K562 (cell line): Measurements from ENCODE around the gene PELI3. TPM values are rescaled to one million over a fixed set of nuclear protein-coding genes. Genes with fewer than 3 reads are reported as not detected.

Experiments
- BRF1 ChIP-seq: IDR thresholded peaks from 3 replicates; pipeline ENCODE4 v1.6.1; 2011; ENCODE audit warnings: borderline replicate concordance, mild to moderate bottlenecking; ENCODE audit not compliant: insufficient read length; ENCODE audit errors: extremely low read depth
- CREB5 ChIP-seq: fragments of 250-450 bp; sonication (Bioruptor Pico); IDR thresholded peaks from 2 replicates; pipeline ENCODE4 v1.5.0; 2020; ENCODE audit warnings: mild to moderate bottlenecking
- DEAF1 ChIP-seq: fragments of 450-650 bp; formaldehyde crosslinking; IDR thresholded peaks from 2 replicates; pipeline ENCODE4 v1.4.0; 2020; ENCODE audit warnings: mild to moderate bottlenecking, moderate library complexity
- DMBX1 ChIP-seq: fragments of 250-450 bp; sonication (Bioruptor Pico); IDR thresholded peaks from 2 replicates; pipeline ENCODE4 v1.8.0; 2022; ENCODE audit warnings: inconsistent platforms, mild to moderate bottlenecking, moderate library complexity, borderline replicate concordance
- HIVEP1 ChIP-seq: fragments of 250-450 bp; sonication (Bioruptor Pico); IDR thresholded peaks from 2 replicates; pipeline ENCODE4 v1.4.0; 2020; ENCODE audit warnings: mild to moderate bottlenecking
- KLF6 ChIP-seq: fragments of 250-450 bp; sonication (Bioruptor Pico); IDR thresholded peaks from 2 replicates; pipeline ENCODE4 v1.4.0; 2020; ENCODE audit warnings: mild to moderate bottlenecking, moderate library complexity, borderline replicate concordance
- NR3C1 ChIP-seq: sonication (generic); formaldehyde crosslinking; IDR thresholded peaks from 2 replicates; pipeline ENCODE4 v1.8.1; 2022; ENCODE audit warnings: missing genetic modification reagents
- PHTF2 ChIP-seq: fragments of 250-450 bp; sonication (Bioruptor Pico); IDR thresholded peaks from 2 replicates; pipeline ENCODE4 v1.5.0; 2021; ENCODE audit warnings: mild to moderate bottlenecking
- POLR3G ChIP-seq: IDR thresholded peaks from 2 replicates; pipeline ENCODE4 v1.6.1; 2011; ENCODE audit not compliant: insufficient read length, insufficient replicate concordance; ENCODE audit errors: extremely low read depth
- PRDM10 ChIP-seq: fragments of 450-650 bp; IDR thresholded peaks from 2 replicates; pipeline ENCODE4 v1.6.1; 2018; ENCODE audit not compliant: partially characterized antibody
- PURB ChIP-seq: sonication (generic); formaldehyde crosslinking; IDR thresholded peaks from 2 replicates; pipeline ENCODE4 v1.9.0; 2021; ENCODE audit warnings: low read depth, mild to moderate bottlenecking, missing genetic modification reagents
- SIRT6 ChIP-seq: IDR thresholded peaks from one replicate; pipeline ENCODE4 v1.6.1; 2012; ENCODE audit warnings: low read depth, mild to moderate bottlenecking, control low read depth, inconsistent platforms, low read length, moderate library complexity
- TCF15 ChIP-seq: fragments of 250-450 bp; sonication (Bioruptor Pico); IDR thresholded peaks from 2 replicates; pipeline ENCODE4 v1.8.0; 2022; ENCODE audit warnings: moderate library complexity, mild to moderate bottlenecking, inconsistent platforms
- TFAP4 ChIP-seq: sonication (generic); formaldehyde crosslinking; IDR thresholded peaks from 2 replicates; pipeline ENCODE4 v1.8.0; 2022; ENCODE audit warnings: missing genetic modification reagents, mild to moderate bottlenecking, moderate library complexity, borderline replicate concordance
- ZNF639 ChIP-seq, 2 experiments: fragments of 200-800 bp in 1 of 2; sonication (Bioruptor generic) in 1 of 2; sonication (generic) in 1 of 2; formaldehyde crosslinking in 1 of 2; IDR thresholded peaks in 1 of 2; conservative IDR thresholded peaks in 1 of 2; 2 replicates each; pipeline versions ENCODE4 v1.5.0 to v1.6.1; 2016 to 2020; ENCODE audit warnings: missing compliant biosample characterization in 1 of 2, missing genetic modification characterization in 1 of 2, missing genetic modification reagents in 1 of 2
- polyA plus RNA-seq, 8 experiments: library from polyadenylated mRNA; depleted of rRNA in 4 of 8; stranded (reverse) in 5 of 8; unstranded in 3 of 8; fragments of >200 nt; fragmentation: Nextera tagmentation in 2 of 8; fragmentation: Illumina TruSeq in 1 of 8; extraction: Ambion mirVana in 2 of 8; extraction: Trizol in 1 of 8; gene quantifications; 2 replicates each; pipeline versions ENCODE4 v1.2.1 to v1.2.3, GENCODE V29; 2011 to 2014; ENCODE audit warnings: inconsistent platforms in 1 of 8, missing spikeins in 1 of 8
- total RNA-seq, 7 experiments: library from RNA; depleted of rRNA in 6 of 7; stranded (reverse); fragments of >200 nt in 6 of 7; fragmentation: Illumina TruSeq in 2 of 7; extraction: Trizol in 2 of 7; gene quantifications; 2 replicates each; pipeline versions ENCODE4 v1.2.1 to v1.2.3, GENCODE V29; 2011 to 2021; ENCODE audit warnings: low replicate concordance in 1 of 7

PELI3 gene
- total and polyA plus RNA-seq, 9 of the 15 experiments (the other 6 are each of a cell fraction or from before 2014, with no cell fraction given): 0.17 to 4.2 (median 1.9) TPM

GRCh38 chr11:66421492-66422205 lies 45.1 kb upstream of the PELI3 start (continued):
- TF ChIP-seq CREB5 (CRISPR knock-in tag) (peak; percentile 76; the same call in 1 of the 2 replicates), TFAP4 (CRISPR knock-in tag) (peak; percentile 100), SIRT6 (peak; percentile 62), PHTF2 (peak; percentile 83; the same call in 1 of the 2 replicates), BRF1 (no peak), HIVEP1 (CRISPR knock-in tag) (peak; percentile 96), DMBX1 (CRISPR knock-in tag) (peak; percentile 100), NR3C1 (CRISPR knock-in tag) (peak; percentile 100), ZNF639 (CRISPR knock-in tag; conservative IDR thresholded peaks at IDR 0.05 in 1 of 2, IDR thresholded peaks at IDR 0.05 in 1 of 2) (peak; percentile 99 to 100), POLR3G (no peak), KLF6 (CRISPR knock-in tag) (peak; percentile 99), DEAF1 (CRISPR knock-in tag) (peak; percentile 45; the same call in 1 of the 2 replicates), PURB (CRISPR knock-in tag) (peak; percentile 100; the same call in 1 of the 2 replicates), PRDM10 (no peak), TCF15 (CRISPR knock-in tag) (peak; percentile 99)
